ENCODE data around the gene R3HCC1L.

DNA sequence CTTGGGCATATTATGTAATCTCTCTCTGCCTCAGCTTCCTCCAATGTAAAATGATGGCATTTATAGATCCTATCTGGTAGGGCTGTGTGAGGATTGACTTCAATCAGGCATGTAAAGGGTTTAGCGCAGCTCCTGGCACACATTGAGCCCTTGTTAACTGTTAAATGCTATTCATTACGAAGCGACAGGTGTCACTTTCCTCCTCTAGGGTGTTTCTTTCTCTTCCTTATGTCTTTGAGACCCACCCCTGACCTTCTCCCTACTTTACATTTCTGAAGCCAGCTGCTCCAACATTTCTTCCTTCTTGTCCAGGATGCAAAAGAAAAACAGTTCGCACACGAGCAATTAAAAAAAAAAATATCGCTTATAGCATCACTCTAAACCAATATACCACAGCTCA is 5.7 kb upstream of the R3HCC1L start:
- no peak for TF ChIP-seq CREB5 (CRISPR knock-in tag; IDR thresholded peaks at IDR 0.05; ENCODE audit: low read depth)
- TF ChIP-seq ZFP3 (CRISPR knock-in tag; IDR thresholded peaks at IDR 0.05): no peak
- TF ChIP-seq, protein P1, sequence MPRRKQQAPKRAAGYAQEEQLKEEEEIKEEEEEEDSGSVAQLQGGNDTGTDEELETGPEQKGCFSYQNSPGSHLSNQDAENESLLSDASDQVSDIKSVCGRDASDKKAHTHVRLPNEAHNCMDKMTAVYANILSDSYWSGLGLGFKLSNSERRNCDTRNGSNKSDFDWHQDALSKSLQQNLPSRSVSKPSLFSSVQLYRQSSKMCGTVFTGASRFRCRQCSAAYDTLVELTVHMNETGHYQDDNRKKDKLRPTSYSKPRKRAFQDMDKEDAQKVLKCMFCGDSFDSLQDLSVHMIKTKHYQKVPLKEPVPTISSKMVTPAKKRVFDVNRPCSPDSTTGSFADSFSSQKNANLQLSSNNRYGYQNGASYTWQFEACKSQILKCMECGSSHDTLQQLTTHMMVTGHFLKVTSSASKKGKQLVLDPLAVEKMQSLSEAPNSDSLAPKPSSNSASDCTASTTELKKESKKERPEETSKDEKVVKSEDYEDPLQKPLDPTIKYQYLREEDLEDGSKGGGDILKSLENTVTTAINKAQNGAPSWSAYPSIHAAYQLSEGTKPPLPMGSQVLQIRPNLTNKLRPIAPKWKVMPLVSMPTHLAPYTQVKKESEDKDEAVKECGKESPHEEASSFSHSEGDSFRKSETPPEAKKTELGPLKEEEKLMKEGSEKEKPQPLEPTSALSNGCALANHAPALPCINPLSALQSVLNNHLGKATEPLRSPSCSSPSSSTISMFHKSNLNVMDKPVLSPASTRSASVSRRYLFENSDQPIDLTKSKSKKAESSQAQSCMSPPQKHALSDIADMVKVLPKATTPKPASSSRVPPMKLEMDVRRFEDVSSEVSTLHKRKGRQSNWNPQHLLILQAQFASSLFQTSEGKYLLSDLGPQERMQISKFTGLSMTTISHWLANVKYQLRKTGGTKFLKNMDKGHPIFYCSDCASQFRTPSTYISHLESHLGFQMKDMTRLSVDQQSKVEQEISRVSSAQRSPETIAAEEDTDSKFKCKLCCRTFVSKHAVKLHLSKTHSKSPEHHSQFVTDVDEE (CRISPR knock-in tag; IDR thresholded peaks at IDR 0.05): no peak
- TF ChIP-seq, protein P2, sequence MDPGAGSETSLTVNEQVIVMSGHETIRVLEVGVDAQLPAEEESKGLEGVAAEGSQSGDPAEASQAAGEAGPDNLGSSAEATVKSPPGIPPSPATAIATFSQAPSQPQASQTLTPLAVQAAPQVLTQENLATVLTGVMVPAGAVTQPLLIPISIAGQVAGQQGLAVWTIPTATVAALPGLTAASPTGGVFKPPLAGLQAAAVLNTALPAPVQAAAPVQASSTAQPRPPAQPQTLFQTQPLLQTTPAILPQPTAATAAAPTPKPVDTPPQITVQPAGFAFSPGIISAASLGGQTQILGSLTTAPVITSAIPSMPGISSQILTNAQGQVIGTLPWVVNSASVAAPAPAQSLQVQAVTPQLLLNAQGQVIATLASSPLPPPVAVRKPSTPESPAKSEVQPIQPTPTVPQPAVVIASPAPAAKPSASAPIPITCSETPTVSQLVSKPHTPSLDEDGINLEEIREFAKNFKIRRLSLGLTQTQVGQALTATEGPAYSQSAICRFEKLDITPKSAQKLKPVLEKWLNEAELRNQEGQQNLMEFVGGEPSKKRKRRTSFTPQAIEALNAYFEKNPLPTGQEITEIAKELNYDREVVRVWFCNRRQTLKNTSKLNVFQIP (CRISPR knock-in tag; IDR thresholded peaks at IDR 0.05; ENCODE audit: borderline replicate concordance, low read depth): no peak
- no peak for TF ChIP-seq ISL1 (CRISPR knock-in tag; IDR thresholded peaks at IDR 0.05)
- TF ChIP-seq ZFP30 (CRISPR knock-in tag; IDR thresholded peaks at IDR 0.05): no peak
- no peak for TF ChIP-seq BACH2 (CRISPR knock-in tag; IDR thresholded peaks at IDR 0.05; ENCODE audit: borderline replicate concordance)
